Caco-2 (cell line): ENCODE data around the gene OR2M3. TPM values are rescaled to one million over a fixed set of nuclear protein-coding genes. Genes with fewer than 3 reads are reported as not detected.
"Not testable (repeated sequence)": the region's sequence is repeated elsewhere in the genome, so short reads cannot be mapped to it uniquely, and the experiment has no call there.

Experiments used
- BruUV-seq: library from RNA; stranded (reverse); fragments of 400-500 nt; replicated peaks from 2 replicates; lab custom pipeline; 2021; lab: Mats Ljungman, UMichigan
- CTCF ChIA-PET: fragments of 300-600 bp; sonication (Branson Sonifier 250); formaldehyde crosslinking; loops from one replicate; lab custom pipeline; 2022; ENCODE audit warnings: antibody characterized with exemption; lab: Charles Lee
- POLR2A ChIA-PET: fragments of 300-600 bp; sonication (Branson Sonifier 250); formaldehyde crosslinking; loops from one replicate; lab custom pipeline; 2022; ENCODE audit warnings: antibody characterized with exemption; lab: Charles Lee
- DNase-seq, 2 experiments: peaks; one replicate each; pipeline versions ENCODE4 v3.0.0 to v3.0.0-alpha.2; 2020 to 2022
- H3K27me3 ChIP-seq: replicated peaks from 2 replicates; pipeline ENCODE4 v1.6.0; 2011; ENCODE audit warnings: low read length; ENCODE audit not compliant: control insufficient read depth, insufficient read depth
- H3K36me3 ChIP-seq: 2 replicates; pipeline ENCODE4 v1.5.1; 2011; ENCODE audit warnings: low read length; ENCODE audit not compliant: control insufficient read depth, insufficient read depth
- H3K4me1 ChIP-seq: fragments of 250-450 bp; sonication (Bioruptor Pico); 2 replicates; pipeline ENCODE4 v1.5.1; 2020; ENCODE audit warnings: mild to moderate bottlenecking
- H3K4me3 ChIP-seq: 2 replicates; pipeline ENCODE4 v1.5.1; 2011; ENCODE audit warnings: low read depth, mild to moderate bottlenecking, control low read depth, low read length
- H3K9me3 ChIP-seq: fragments of 250-450 bp; sonication (Bioruptor Pico); 2 replicates; pipeline ENCODE4 v1.5.1; 2020; ENCODE audit warnings: mild to moderate bottlenecking, moderate library complexity
- H3K27ac Mint-ChIP-seq: one replicate; pipeline ENCODE4 v1.8.0; 2022; ENCODE audit warnings: mixed read lengths; ENCODE audit not compliant: unreplicated experiment
- H3K27me3 Mint-ChIP-seq: one replicate; pipeline ENCODE4 v1.8.0; 2022; ENCODE audit warnings: mixed read lengths; ENCODE audit not compliant: insufficient read depth, unreplicated experiment
- H3K36me3 Mint-ChIP-seq: one replicate; pipeline ENCODE4 v1.8.0; 2022; ENCODE audit warnings: mild to moderate bottlenecking, mixed read lengths; ENCODE audit not compliant: insufficient read depth, unreplicated experiment
- H3K4me1 Mint-ChIP-seq: one replicate; pipeline ENCODE4 v1.8.0; 2022; ENCODE audit warnings: low read depth, mixed read lengths; ENCODE audit not compliant: unreplicated experiment
- H3K4me3 Mint-ChIP-seq: one replicate; pipeline ENCODE4 v1.8.0; 2022; ENCODE audit warnings: mild to moderate bottlenecking, moderate library complexity, mixed read lengths; ENCODE audit not compliant: unreplicated experiment
- H3K9me3 Mint-ChIP-seq: one replicate; pipeline ENCODE4 v1.8.0; 2022; ENCODE audit warnings: mixed read lengths; ENCODE audit not compliant: unreplicated experiment
- CTCF ChIP-seq, 2 experiments: fragments of 200-600 bp in 1 of 2; IDR thresholded peaks; 1 replicate in 1 of 2; 2 replicates in 1 of 2; pipeline versions ENCODE4 v1.5.1 to v1.8.0; 2011 to 2022; ENCODE audit warnings: antibody characterized with exemption in 1 of 2, control low read depth in 1 of 2, inconsistent platforms in 1 of 2, low read depth in 1 of 2, low read length in 1 of 2, mild to moderate bottlenecking in 1 of 2, moderate library complexity in 1 of 2; ENCODE audit not compliant: insufficient read depth in 1 of 2, severe bottlenecking in 1 of 2, unreplicated experiment in 1 of 2
- intact Hi-C: fragments of 100-400 bp; cut with micrococcal nuclease; formaldehyde crosslinking; loops from one replicate; pipeline ENCODE4 v1.10.0; 2022; ENCODE audit not compliant: unreplicated experiment
- total RNA-seq: library from RNA; stranded (reverse); gene quantifications from 2 replicates; pipeline ENCODE4 v1.2.3, GENCODE V29; 2022

The OR2M3 gene
- total RNA-seq, 1 experiment from 2014 or later: not detected

- ChIA-PET CTCF (no interaction called here), POLR2A (no interaction called here)
- H3K4me1 ChIP-seq: no peaks in the 10 kb centered on the region
- peaks cover 14% of the 10 kb centered on the region for H3K27me3 Mint-ChIP-seq
- BruUV-seq: no TSS peak
- no peaks in the 10 kb centered on the region for H3K27me3 ChIP-seq
- H3K4me3 ChIP-seq: no peak overlapping the region
- H3K36me3 Mint-ChIP-seq: no peaks in the 10 kb centered on the region
- no peak for DNase-seq
- intact Hi-C loops: no loop called here
- no peaks in the 10 kb centered on the region for H3K9me3 Mint-ChIP-seq
- TF ChIP-seq CTCF (IDR thresholded peaks at IDR 0.05; ENCODE audit: insufficient read depth in 1 of 2, low read depth in 1 of 2, low read length in 1 of 2, severe bottlenecking in 1 of 2, unreplicated experiment in 1 of 2): no peak
- H3K4me3 Mint-ChIP-seq: no peak overlapping the region
- H3K27ac Mint-ChIP-seq: no peak overlapping the region
- no peaks in the 10 kb centered on the region for H3K9me3 ChIP-seq
- no peaks in the 10 kb centered on the region for H3K36me3 ChIP-seq
- no peaks in the 10 kb centered on the region for H3K4me1 Mint-ChIP-seq
Observed at GRCh38 chr1:248239478-248239877, 42.4 kb downstream of the OR2M3 start.

- Histone ChIP-seq H3K9me3 (no peaks in the 10 kb centered on the region), H3K27me3 (no peaks in the 10 kb centered on the region), H3K4me3 (no peak overlapping the region), H3K4me1 (no peaks in the 10 kb centered on the region), H3K36me3 (no peaks in the 10 kb centered on the region)
- POLR2A ChIA-PET: no interaction called here
- CTCF ChIA-PET: no interaction called here
- DNase-seq: peak; percentile 43 to 48
- no peaks in the 10 kb centered on the region for H3K9me3 Mint-ChIP-seq
- H3K27ac Mint-ChIP-seq: no peak overlapping the region
- no TSS peak for BruUV-seq
- no peaks in the 10 kb centered on the region for H3K4me1 Mint-ChIP-seq
- H3K27me3 Mint-ChIP-seq: peaks cover 16% of the 10 kb centered on the region
- intact Hi-C loops: loop anchor here (1.0 kb wide), 1 partner anchor 564 kb away; no protein-coding TSS in a partner anchor
- H3K36me3 Mint-ChIP-seq: no peaks in the 10 kb centered on the region
- H3K4me3 Mint-ChIP-seq: peak overlapping the region; percentile 35
- TF ChIP-seq CTCF (IDR thresholded peaks at IDR 0.05; ENCODE audit: insufficient read depth in 1 of 2, low read depth in 1 of 2, low read length in 1 of 2, severe bottlenecking in 1 of 2, unreplicated experiment in 1 of 2): peak; percentile 68 to 76
Observed at GRCh38 chr1:248243204-248243603, 46.1 kb downstream of the OR2M3 start.

- CTCF ChIA-PET, intact Hi-C loops: not testable (repeated sequence)
- H3K9me3 Mint-ChIP-seq: peaks cover 18% of the 10 kb centered on the region
Observed at GRCh38 chr1:248259309-248259708, 62.2 kb downstream of the OR2M3 start.

More at GRCh38 chr1:248259309-248259708, 62.2 kb downstream of the OR2M3 start:
- H3K9me3 ChIP-seq, H3K4me3 Mint-ChIP-seq, DNase-seq, H3K4me1 Mint-ChIP-seq, POLR2A ChIA-PET, H3K36me3 ChIP-seq, H3K36me3 Mint-ChIP-seq, H3K27me3 ChIP-seq, H3K27ac Mint-ChIP-seq, H3K4me3 ChIP-seq, BruUV-seq, H3K4me1 ChIP-seq, H3K27me3 Mint-ChIP-seq: not testable (repeated sequence)

Other genes with a start within 250 kb of the OR2M3 start
- not detected in 2 replicates for gene OR2L8, start 248.4 kb upstream of the OR2M3 start, total RNA-seq
- not detected in 2 replicates for gene OR2AK2, start 232.0 kb upstream of the OR2M3 start, total RNA-seq
- gene OR2L5, start 183.6 kb upstream of the OR2M3 start, total RNA-seq: not detected in 2 replicates
- gene OR2L2, start 167.2 kb upstream of the OR2M3 start, total RNA-seq: 0.16 TPM in 2 replicates
- not detected in 2 replicates for gene OR2L3, start 150.4 kb upstream of the OR2M3 start, total RNA-seq
- gene OR2L13, start 102.1 kb upstream of the OR2M3 start, total RNA-seq: not detected in 2 replicates
- gene OR2M5, start 52.1 kb upstream of the OR2M3 start, total RNA-seq: not detected in 2 replicates
- not detected in 2 replicates for gene OR2M2, start 22.4 kb upstream of the OR2M3 start, total RNA-seq
- gene OR2M4, start 34.2 kb downstream of the OR2M3 start, total RNA-seq: not detected in 2 replicates
- not detected in 2 replicates for gene OR2T33, start 80.7 kb downstream of the OR2M3 start, total RNA-seq
- gene OR2T12, start 106.2 kb downstream of the OR2M3 start, total RNA-seq: not detected in 2 replicates
- gene OR2M7, start 127.3 kb downstream of the OR2M3 start, total RNA-seq: not detected in 2 replicates
- not detected in 2 replicates for gene OR14C36, start 151.5 kb downstream of the OR2M3 start, total RNA-seq
- not detected in 2 replicates for gene OR2T4, start 164.4 kb downstream of the OR2M3 start, total RNA-seq
- gene OR2T6, start 178.5 kb downstream of the OR2M3 start, total RNA-seq: not detected in 2 replicates
- gene OR2T1, start 205.8 kb downstream of the OR2M3 start, total RNA-seq: not detected in 2 replicates
- gene OR2T2, start 248.4 kb downstream of the OR2M3 start, total RNA-seq: not detected in 2 replicates